T-helper 2 cell treated with Interferon-gamma antibody and Interleukin-4, amounts not matched to agents 5 μg/mL and 100 μg/mL, for 36 hours (primary cell): ENCODE results near the gene NR0B2.

Experiments
- DNase-seq: peaks from one replicate; pipeline ENCODE4 v3.0.0; 2021; ENCODE audit warnings: low spot score
- H3K27ac Mint-ChIP-seq: one replicate; pipeline ENCODE4 v1.8.0; 2021; ENCODE audit warnings: mild to moderate bottlenecking, mixed read lengths
- H3K27me3 Mint-ChIP-seq: one replicate; pipeline ENCODE4 v1.8.0; 2021; ENCODE audit warnings: low read depth, mixed read lengths
- H3K36me3 Mint-ChIP-seq: one replicate; pipeline ENCODE4 v1.8.0; 2021; ENCODE audit warnings: low read depth, mixed read lengths
- H3K4me1 Mint-ChIP-seq: one replicate; pipeline ENCODE4 v1.8.0; 2021; ENCODE audit warnings: low read depth, mixed read lengths
- H3K4me3 Mint-ChIP-seq: one replicate; pipeline ENCODE4 v1.8.0; 2022; ENCODE audit warnings: mild to moderate bottlenecking, moderate library complexity, mixed read lengths
- H3K9me3 Mint-ChIP-seq: one replicate; pipeline ENCODE4 v1.8.0; 2021; ENCODE audit warnings: mixed read lengths

The NR0B2 gene

GRCh38 chr1:26915204-26915842 is 1.5 kb upstream of the NR0B2 start:
- Mint-ChIP-seq H3K27me3 (peaks cover 2% of the 10 kb centered on the region), H3K36me3 (no peaks in the 10 kb centered on the region), H3K4me1 (peaks cover 2% of the 10 kb centered on the region), H3K27ac (no peak overlapping the region), H3K4me3 (no peak overlapping the region), H3K9me3 (no peaks in the 10 kb centered on the region)
- no peak for DNase-seq

DNA sequence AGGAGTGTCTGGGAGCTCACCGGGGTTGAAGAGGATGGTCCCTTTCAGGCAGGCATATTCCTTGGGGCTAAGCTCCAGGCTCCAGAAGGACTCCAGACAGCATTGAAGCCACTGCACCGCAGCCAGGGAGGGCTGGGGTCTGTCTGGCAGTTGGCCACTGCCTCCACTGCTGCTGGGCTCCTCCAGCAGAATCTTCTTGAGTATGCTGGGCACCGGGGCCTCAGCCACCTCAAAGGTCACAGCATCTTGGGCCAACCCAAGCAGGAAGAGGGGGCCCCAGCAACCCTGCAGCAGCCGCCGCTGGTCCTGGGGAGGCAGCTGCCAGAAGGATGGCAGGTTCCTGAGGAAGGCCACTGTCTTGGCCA is 404 bp downstream of the NR0B2 start:
- no peak overlapping the region for H3K27ac Mint-ChIP-seq
- H3K27me3 Mint-ChIP-seq = peaks cover 2% of the 10 kb centered on the region

GRCh38 chr1:26912147-26912490 is 1.7 kb downstream of the NR0B2 start:
- H3K27me3 Mint-ChIP-seq = peaks cover 2% of the 10 kb centered on the region
- H3K36me3 Mint-ChIP-seq = no peaks in the 10 kb centered on the region
- no peaks in the 10 kb centered on the region for H3K9me3 Mint-ChIP-seq
- no peak overlapping the region for H3K4me3 Mint-ChIP-seq
- DNase-seq = no peak
- H3K4me1 Mint-ChIP-seq = no peaks in the 10 kb centered on the region
- no peak overlapping the region for H3K27ac Mint-ChIP-seq

More for the DNA sequence above, 404 bp downstream of the NR0B2 start:
- no peaks in the 10 kb centered on the region for H3K4me1 Mint-ChIP-seq
- H3K36me3 Mint-ChIP-seq = no peaks in the 10 kb centered on the region
- DNase-seq = no peak
- H3K4me3 Mint-ChIP-seq = no peak overlapping the region
- no peaks in the 10 kb centered on the region for H3K9me3 Mint-ChIP-seq

DNA sequence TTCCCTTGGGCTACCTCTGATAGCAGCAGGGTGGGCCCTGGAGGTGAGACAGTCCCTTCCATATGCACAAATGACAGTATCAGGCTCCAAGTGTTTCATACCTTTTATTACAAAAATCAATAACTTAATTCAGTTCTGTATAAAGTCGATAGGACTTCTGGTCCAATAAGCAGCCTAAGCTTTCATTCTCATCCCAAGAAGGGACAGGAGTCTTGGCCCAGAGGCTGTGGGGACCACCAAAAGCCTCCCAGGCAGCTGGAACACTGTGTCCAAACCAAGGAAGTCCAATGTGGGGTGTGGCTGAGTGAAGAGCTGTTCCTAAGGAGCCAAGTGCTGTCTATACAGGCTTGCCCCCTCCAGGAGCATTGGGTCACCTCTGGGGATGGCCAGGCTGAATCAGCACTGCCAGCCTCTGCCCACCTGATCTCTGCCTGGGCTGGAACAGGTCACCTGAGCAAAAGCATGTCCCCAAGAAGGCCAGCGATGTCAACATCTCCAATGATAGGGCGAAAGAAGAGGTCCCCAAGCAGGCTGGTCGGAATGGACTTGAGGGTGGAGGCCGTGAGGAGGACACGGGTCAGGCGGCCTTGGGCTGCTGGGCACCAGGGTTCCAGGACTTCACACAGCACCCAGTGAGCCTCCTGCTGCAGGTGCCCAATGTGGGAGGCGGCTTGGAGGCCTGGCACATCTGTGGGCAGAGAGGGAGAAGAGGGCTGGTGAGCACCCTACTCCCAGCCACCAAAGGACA is 2.2 kb downstream of the NR0B2 start:
- H3K27me3 Mint-ChIP-seq = peaks cover 2% of the 10 kb centered on the region
- H3K9me3 Mint-ChIP-seq = no peaks in the 10 kb centered on the region
- no peaks in the 10 kb centered on the region for H3K4me1 Mint-ChIP-seq
- H3K4me3 Mint-ChIP-seq = no peak overlapping the region
- DNase-seq = no peak
- no peak overlapping the region for H3K27ac Mint-ChIP-seq
- no peaks in the 10 kb centered on the region for H3K36me3 Mint-ChIP-seq

DNA sequence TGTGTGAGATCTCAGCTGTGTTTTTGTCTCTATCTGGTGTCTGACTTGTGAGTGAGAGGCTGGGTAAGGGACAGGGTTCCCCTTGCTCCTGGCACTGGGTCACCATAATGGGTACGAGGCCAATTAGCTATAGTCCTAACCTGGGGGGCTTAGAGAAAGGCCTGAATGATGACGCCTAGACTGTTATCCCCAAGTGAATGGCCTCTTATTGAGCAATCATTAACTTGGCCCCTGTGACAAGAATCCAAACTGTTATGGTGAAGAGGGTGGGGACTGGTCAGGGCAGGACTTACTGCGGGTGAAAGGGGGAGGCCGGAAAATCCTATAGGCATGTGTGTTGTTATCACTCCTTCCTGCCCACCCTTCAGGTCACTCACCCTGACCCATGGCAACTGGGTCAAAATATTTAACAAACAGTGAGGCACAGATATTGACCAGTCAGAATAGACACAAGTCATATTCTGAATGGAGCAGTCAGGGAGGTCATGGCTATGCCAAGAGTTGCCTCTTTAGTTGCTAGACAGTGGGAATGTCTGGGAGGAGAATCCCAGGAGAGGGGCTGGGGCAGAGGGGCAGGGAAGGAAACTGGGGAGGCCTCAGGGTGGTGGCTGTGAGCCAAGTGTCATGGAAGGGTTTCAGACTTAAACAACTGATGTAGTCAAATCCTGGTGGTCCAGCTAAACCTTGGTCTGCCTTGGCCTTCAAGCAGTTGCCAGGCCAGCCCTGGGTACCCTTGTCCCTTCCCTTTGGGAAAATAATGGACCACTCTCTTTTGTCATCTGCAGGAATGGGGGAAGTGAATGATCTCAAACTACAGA is 3.2 kb downstream of the NR0B2 start:
- peaks cover 2% of the 10 kb centered on the region for H3K27me3 Mint-ChIP-seq
- DNase-seq = no peak
- no peaks in the 10 kb centered on the region for H3K4me1 Mint-ChIP-seq
- H3K9me3 Mint-ChIP-seq = no peaks in the 10 kb centered on the region
- no peaks in the 10 kb centered on the region for H3K36me3 Mint-ChIP-seq
- H3K4me3 Mint-ChIP-seq = no peak overlapping the region
- no peak overlapping the region for H3K27ac Mint-ChIP-seq

DNA sequence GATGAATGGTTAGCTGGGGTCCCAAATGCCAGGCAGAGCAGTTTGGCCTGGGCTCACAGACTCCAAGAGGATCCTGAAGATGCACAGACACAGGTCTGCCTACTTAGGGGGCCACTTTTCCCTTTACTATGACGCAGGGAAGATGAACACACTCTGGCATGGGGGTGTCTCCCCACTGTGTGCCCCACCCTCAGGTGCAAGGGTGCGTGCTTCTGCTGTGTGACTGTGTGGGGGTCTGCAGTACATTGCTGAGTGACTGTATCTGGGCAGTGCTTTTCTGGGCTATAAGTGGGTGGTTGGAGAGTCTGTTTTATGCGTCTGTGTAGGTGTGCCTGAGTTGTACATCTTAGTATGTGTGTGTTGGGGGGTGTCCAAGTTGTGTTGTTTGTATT is 3.8 kb downstream of the NR0B2 start:
- H3K27me3 Mint-ChIP-seq = peaks cover 2% of the 10 kb centered on the region
- no peaks in the 10 kb centered on the region for H3K4me1 Mint-ChIP-seq
- DNase-seq = no peak
- H3K27ac Mint-ChIP-seq = no peak overlapping the region
- H3K36me3 Mint-ChIP-seq = no peaks in the 10 kb centered on the region
- no peak overlapping the region for H3K4me3 Mint-ChIP-seq
- no peaks in the 10 kb centered on the region for H3K9me3 Mint-ChIP-seq

GRCh38 chr1:26907071-26907917 is 6.5 kb downstream of the NR0B2 start:
- peaks cover 4% of the 10 kb centered on the region for H3K27me3 Mint-ChIP-seq
- no peak overlapping the region for H3K27ac Mint-ChIP-seq
- H3K36me3 Mint-ChIP-seq = no peaks in the 10 kb centered on the region
- H3K9me3 Mint-ChIP-seq = no peaks in the 10 kb centered on the region
- H3K4me3 Mint-ChIP-seq = no peak overlapping the region
- no peak for DNase-seq
- H3K4me1 Mint-ChIP-seq = no peaks in the 10 kb centered on the region

GRCh38 chr1:26900815-26901511 is 12.8 kb downstream of the NR0B2 start:
- no peak for DNase-seq
- Mint-ChIP-seq H3K4me1 (peaks cover 17% of the 10 kb centered on the region), H3K27me3 (peaks cover 3% of the 10 kb centered on the region), H3K9me3 (no peaks in the 10 kb centered on the region), H3K27ac (peak overlapping the region; percentile 99), H3K36me3 (peaks cover 9% of the 10 kb centered on the region), H3K4me3 (peak overlapping the region; percentile 92)

GRCh38 chr1:26900001-26900814 is 13.6 kb downstream of the NR0B2 start, which contains the start of gene GPATCH3:
TSS of gene GPATCH3 (minus strand) at chr1:26900467. CDS start at chr1:26900442, 25 bp downstream.
- peak within 1 kb of the TSS; percentile 92 for H3K4me3 Mint-ChIP-seq
- H3K9me3 Mint-ChIP-seq = no peaks in the 10 kb centered on the region
- peaks cover 17% of the 10 kb centered on the region for H3K4me1 Mint-ChIP-seq
- H3K27me3 Mint-ChIP-seq = peaks cover 3% of the 10 kb centered on the region
- H3K36me3 Mint-ChIP-seq = peaks cover 10% of the 10 kb centered on the region
- peak within 1 kb of the TSS; percentile 99 for H3K27ac Mint-ChIP-seq
- DNase-seq = peak; percentile 80

GRCh38 chr1:26897351-26897750 is 16.4 kb downstream of the NR0B2 start:
- DNase-seq = no peak
- no peaks in the 10 kb centered on the region for H3K9me3 Mint-ChIP-seq
- peaks cover 17% of the 10 kb centered on the region for H3K4me1 Mint-ChIP-seq
- H3K36me3 Mint-ChIP-seq = peaks cover 34% of the 10 kb centered on the region
- H3K27ac Mint-ChIP-seq = no peak overlapping the region
- H3K27me3 Mint-ChIP-seq = peaks cover 1% of the 10 kb centered on the region
- H3K4me3 Mint-ChIP-seq = no peak overlapping the region

DNA sequence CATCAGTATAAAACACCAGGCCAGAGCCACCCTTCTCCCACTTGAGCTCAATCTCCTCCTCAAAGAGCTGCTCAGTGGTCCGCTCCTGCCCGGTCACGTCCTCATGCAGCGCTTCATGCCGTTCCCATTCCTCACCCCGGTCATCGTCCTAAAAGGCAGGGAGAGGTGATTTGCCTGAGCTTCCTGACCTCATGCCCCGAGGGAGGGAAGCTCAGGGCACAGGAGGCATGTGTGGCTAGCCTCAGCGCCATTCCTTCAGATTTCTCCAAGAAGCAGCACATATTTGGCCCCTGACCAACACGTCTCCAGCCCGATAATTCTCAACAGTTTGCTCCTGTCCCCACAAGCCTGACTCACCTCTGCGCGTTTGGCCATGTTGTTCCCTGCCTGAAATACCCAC is 19.5 kb downstream of the NR0B2 start:
- Mint-ChIP-seq H3K4me1 (peaks cover 13% of the 10 kb centered on the region), H3K4me3 (no peak overlapping the region), H3K36me3 (peaks cover 49% of the 10 kb centered on the region), H3K9me3 (no peaks in the 10 kb centered on the region), H3K27ac (no peak overlapping the region), H3K27me3 (no peaks in the 10 kb centered on the region)
- DNase-seq = no peak

- Mint-ChIP-seq H3K4me1 (peaks cover 23% of the 10 kb centered on the region), H3K4me3 (peak overlapping the region; percentile 97), H3K36me3 (peaks cover 63% of the 10 kb centered on the region), H3K27me3 (no peaks in the 10 kb centered on the region), H3K9me3 (no peaks in the 10 kb centered on the region), H3K27ac (peak overlapping the region; percentile 98)
- no peak for DNase-seq
Observed at GRCh38 chr1:26890467-26890796, 23.3 kb downstream of the NR0B2 start.
